Ishikawa (cell line): ENCODE data around the gene SLC38A2.

Experiments used
- CEBPB ChIP-seq: IDR thresholded peaks from 2 replicates; pipeline ENCODE4 v1.6.1; 2012
- CREB1 ChIP-seq: IDR thresholded peaks from 2 replicates; pipeline ENCODE4 v1.6.1; 2012; ENCODE audit warnings: low read depth
- EGR1 ChIP-seq: IDR thresholded peaks from 2 replicates; pipeline ENCODE4 v1.6.1; 2012
- EP300 ChIP-seq: IDR thresholded peaks from 2 replicates; pipeline ENCODE4 v1.6.1; 2012; ENCODE audit warnings: borderline replicate concordance
- FOXM1 ChIP-seq: IDR thresholded peaks from 2 replicates; pipeline ENCODE4 v1.6.1; 2012; ENCODE audit warnings: low read depth, borderline replicate concordance
- TAF1 ChIP-seq: IDR thresholded peaks from 2 replicates; pipeline ENCODE4 v1.6.1; 2012; ENCODE audit warnings: low read depth, mild to moderate bottlenecking
- TCF12 ChIP-seq: IDR thresholded peaks from 2 replicates; pipeline ENCODE4 v1.6.1; 2012; ENCODE audit warnings: low read depth
- TEAD4 ChIP-seq: IDR thresholded peaks from 2 replicates; pipeline ENCODE4 v1.6.1; 2012
- YY1 ChIP-seq: IDR thresholded peaks from 2 replicates; pipeline ENCODE4 v1.6.1; 2012; ENCODE audit warnings: low read depth
- ZBTB7A ChIP-seq: IDR thresholded peaks from 2 replicates; pipeline ENCODE4 v1.6.1; 2012; ENCODE audit warnings: low read depth
- TF ChIP-seq, protein P1 (sequence below): IDR thresholded peaks from 2 replicates; pipeline ENCODE4 v1.6.1; 2012
- TF ChIP-seq, protein P2 (sequence below): IDR thresholded peaks from 2 replicates; pipeline ENCODE4 v1.6.1; 2012; ENCODE audit warnings: low read depth, mild to moderate bottlenecking
- TF ChIP-seq, protein P3 (sequence below): IDR thresholded peaks from 2 replicates; pipeline ENCODE4 v1.6.1; 2012

DNA sequence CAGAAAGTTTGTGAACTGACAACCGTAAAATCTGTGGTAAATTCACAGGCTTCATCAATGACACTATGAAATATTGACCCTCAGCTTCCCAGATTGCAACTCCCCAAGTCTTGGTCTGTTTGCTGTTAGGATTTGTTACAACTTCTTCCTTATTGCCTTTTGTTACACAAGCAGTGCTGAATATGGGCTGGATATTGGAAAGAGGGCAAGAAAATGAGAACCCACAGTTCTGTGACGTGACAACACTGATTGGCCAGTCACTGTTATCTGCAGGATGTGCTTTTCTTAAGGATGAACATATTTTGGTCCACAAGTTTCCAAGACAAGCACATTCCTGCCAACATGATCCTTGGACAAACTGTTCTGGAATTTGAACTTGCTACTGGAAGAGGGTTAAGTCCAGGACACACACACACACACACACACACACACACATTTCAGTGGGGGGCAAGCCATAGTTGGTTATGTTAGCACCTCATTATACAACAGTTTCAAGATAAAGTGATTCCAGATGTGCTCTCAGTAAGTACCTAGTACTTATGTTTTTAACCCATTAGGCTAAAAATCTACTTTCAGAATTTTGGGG lies 16.6 kb upstream of the SLC38A2 start:
- TF ChIP-seq EP300 (no peak), TAF1 (no peak), CREB1 (no peak), CEBPB (no peak), FOXM1 (no peak), YY1 (no peak), ZBTB7A (no peak), TCF12 (no peak), EGR1 (no peak), TEAD4 (no peak)
- TF ChIP-seq, protein P1, sequence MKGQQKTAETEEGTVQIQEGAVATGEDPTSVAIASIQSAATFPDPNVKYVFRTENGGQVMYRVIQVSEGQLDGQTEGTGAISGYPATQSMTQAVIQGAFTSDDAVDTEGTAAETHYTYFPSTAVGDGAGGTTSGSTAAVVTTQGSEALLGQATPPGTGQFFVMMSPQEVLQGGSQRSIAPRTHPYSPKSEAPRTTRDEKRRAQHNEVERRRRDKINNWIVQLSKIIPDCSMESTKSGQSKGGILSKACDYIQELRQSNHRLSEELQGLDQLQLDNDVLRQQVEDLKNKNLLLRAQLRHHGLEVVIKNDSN = no peak
- TF ChIP-seq, protein P2, sequence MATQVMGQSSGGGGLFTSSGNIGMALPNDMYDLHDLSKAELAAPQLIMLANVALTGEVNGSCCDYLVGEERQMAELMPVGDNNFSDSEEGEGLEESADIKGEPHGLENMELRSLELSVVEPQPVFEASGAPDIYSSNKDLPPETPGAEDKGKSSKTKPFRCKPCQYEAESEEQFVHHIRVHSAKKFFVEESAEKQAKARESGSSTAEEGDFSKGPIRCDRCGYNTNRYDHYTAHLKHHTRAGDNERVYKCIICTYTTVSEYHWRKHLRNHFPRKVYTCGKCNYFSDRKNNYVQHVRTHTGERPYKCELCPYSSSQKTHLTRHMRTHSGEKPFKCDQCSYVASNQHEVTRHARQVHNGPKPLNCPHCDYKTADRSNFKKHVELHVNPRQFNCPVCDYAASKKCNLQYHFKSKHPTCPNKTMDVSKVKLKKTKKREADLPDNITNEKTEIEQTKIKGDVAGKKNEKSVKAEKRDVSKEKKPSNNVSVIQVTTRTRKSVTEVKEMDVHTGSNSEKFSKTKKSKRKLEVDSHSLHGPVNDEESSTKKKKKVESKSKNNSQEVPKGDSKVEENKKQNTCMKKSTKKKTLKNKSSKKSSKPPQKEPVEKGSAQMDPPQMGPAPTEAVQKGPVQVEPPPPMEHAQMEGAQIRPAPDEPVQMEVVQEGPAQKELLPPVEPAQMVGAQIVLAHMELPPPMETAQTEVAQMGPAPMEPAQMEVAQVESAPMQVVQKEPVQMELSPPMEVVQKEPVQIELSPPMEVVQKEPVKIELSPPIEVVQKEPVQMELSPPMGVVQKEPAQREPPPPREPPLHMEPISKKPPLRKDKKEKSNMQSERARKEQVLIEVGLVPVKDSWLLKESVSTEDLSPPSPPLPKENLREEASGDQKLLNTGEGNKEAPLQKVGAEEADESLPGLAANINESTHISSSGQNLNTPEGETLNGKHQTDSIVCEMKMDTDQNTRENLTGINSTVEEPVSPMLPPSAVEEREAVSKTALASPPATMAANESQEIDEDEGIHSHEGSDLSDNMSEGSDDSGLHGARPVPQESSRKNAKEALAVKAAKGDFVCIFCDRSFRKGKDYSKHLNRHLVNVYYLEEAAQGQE = no peak
- TF ChIP-seq, protein P3, sequence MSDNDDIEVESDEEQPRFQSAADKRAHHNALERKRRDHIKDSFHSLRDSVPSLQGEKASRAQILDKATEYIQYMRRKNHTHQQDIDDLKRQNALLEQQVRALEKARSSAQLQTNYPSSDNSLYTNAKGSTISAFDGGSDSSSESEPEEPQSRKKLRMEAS = no peak
